ENCODE data around the gene NTN1.

Gene NTN1

DNA sequence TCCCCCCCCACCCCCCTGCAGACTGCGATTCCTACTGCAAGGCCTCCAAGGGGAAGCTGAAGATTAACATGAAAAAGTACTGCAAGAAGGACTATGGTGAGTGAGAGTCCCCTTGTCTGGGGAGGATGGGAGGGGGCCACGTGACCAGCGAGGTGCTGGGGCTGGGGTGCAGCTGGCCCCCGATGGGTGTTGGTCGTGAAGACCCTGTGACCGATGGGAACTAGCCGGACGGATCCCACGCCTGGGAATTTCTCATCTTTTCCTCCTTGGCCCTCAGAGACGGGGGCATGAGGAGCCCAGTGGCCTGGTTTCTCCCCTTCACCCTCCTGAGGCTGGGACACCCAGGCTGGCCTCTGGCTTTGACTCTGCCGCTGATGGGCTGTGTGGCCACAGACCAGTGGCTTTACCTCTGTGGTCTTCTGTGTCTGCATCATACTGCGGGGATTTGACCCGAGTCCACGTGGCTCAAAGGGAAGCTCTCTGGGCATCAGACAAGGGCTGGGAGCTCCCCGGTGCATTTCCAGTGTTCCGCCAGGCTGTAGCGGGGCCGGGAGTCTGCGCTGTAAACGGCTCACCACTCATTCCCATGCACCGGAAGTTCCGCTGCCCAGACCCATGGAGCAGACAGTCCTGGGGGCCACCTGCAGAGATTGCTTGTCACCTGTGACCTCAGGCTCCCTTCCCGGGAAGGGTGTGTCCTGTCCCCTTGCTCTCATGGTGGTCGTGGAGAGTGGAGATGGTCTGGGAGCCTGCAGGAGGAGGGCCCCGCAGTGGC is 200.0 kb downstream of the NTN1 start:
- DNase-seq = no peak

DNA sequence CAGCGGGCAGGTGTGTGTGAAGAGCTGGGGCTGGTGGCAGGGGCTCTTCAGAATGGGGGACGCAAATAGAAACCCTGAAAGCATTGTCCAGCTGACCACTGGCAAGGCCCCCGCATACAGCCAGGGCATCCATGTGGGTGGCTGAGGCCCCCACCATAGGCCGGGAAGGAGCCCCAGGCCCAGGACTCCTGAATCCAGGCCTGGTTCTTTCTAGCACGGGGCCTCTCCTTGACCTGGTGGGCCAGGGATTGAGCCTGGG is 200.5 kb downstream of the NTN1 start:
- DNase-seq = no peak

- DNase-seq = no peak
Measured at GRCh38 chr17:9223531-9223930, 202.2 kb downstream of the NTN1 start.

- no peak for DNase-seq
Measured at GRCh38 chr17:9224485-9224884, 203.2 kb downstream of the NTN1 start.

DNA sequence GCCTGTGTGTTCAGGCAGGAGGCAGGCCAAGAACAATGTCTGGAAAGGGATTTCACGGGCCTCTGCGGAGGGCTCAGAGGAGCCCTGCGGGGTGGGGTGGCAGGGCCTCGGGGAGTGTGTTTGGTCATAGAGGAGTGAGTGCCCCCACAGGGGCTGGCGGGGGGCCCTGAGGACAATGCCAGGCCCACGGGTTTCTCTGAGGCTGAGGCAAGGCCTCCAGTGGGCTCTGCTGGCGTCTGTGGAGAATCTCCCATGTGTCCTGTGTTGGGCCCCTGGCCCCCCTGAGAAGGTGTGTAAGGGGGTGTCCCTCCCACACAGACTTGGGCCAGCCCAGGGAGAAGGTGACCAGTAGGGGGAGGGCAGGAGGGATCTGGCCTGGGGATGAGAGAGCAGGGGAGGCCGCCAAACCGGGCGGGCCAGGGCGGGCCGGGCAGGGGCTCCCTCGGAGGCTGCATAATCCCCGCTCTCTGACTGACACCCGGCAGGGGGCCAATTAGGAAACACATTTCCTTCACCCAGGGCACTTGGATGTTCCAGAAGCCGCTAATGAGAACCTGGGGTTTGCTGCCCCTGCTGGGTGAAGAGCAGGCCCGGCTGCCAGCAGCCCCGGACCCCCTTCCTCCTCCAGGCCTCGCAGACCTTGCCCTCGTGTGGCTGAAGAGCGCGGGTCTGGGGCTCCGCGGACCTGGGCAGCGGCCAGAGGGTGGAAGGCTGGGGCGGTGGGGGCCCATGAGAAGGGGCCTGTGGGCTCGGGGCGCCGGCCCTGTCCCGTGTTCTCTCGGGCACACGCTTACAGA is 204.2 kb downstream of the NTN1 start:
- DNase-seq = no peak

- no peak for DNase-seq
Measured at GRCh38 chr17:9226130-9226793, 205.0 kb downstream of the NTN1 start.

- DNase-seq = no peak
Measured at GRCh38 chr17:9226794-9227135, 205.5 kb downstream of the NTN1 start.

- no peak for DNase-seq
Measured at GRCh38 chr17:9227819-9228407, 206.6 kb downstream of the NTN1 start.

- DNase-seq = no peak
Measured at GRCh38 chr17:9228408-9229159, 207.3 kb downstream of the NTN1 start.

DNA sequence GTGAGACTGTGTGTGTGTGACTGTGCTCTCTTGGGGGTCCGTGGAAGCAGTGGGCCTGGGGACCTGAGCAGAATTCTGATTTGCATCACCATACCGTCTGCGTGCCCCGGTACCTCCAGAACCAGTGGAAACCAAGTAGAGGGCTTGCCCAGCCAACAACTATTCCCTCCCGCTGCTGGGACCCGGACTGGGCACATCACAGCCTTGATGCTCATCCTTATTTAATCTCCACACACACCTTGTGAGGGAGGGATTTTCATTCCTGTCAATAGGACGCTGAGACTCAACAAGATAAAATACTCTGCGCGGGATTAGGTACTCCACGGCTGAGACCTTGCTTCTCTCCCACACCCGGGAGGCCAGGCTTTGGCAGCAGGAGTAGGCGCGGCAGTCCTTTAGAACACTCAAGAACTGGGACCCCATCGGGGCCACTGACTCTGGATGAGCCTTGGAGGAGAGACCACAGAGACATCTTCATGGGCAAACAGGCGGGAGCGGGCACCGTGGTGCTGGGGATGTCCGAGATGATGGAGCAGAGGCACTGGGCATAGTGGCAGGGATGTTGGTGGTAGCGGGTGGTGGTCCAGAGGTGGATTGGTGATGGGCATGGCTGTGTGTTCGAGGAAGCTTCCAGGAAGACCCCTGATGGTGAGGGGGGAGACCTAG is 208.0 kb downstream of the NTN1 start:
- no peak for DNase-seq

GRCh38 chr17:9229826-9230201 is 208.5 kb downstream of the NTN1 start:
- no peak for DNase-seq

DNA sequence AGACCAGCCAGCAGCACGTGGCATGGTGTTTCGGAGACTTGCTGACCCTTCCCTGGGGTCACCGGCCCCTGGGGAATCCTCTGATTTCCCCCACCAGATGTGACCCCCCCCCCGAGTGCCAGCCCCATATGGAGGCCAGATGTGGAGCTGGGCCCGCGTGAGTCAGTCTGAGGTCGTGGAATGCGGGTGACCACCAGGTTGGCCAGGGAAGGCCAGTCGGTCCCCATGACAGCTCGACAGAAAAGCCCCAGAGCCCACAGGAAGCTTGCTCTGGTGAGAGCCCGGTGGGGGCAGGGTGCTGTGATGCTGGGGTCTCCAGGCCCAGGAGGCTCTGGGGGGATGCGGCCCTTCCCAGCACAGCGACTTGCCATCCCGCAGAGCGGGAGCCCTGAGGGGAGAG is 209.0 kb downstream of the NTN1 start:
- DNase-seq = no peak

- DNase-seq = no peak
Measured at GRCh38 chr17:9230861-9231260, 209.6 kb downstream of the NTN1 start.

GRCh38 chr17:9231449-9232154 is 210.3 kb downstream of the NTN1 start:
- DNase-seq = no peak

GRCh38 chr17:9232155-9232475 is 210.8 kb downstream of the NTN1 start:
- DNase-seq = no peak

DNA sequence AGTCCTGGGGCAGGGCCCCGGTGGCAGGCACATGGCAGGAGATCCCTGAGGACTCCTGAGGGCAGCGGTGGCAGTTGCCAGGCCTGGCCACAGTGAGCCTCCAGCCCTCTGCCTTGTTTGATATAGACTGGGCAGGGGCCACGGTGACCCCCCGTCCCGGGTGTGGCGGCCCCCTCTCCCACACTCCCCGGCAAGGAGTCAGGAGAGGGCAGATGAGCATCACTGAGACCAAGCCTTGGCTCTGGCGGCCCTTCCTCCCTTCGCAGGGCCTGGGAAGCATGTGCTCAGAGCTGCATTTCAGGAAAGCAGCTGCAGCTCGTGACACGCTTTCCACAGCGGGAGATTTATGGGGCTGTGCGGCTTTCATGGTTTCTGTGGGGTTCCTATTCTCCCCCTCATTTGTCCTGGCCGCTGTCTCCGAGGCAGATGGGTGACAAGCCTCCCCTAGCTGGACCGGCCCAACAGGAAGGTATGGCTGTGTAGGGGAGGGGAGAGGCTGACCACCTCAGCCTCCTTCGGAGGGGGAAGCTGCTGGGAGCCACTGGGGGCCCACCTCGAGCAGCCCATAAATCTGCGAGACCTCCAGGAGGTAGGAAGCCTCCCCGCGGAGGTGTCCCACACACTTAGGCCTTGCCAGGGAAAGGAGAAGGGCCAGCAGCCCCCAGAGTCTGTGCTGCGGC is 211.4 kb downstream of the NTN1 start:
- DNase-seq = no peak

DNA sequence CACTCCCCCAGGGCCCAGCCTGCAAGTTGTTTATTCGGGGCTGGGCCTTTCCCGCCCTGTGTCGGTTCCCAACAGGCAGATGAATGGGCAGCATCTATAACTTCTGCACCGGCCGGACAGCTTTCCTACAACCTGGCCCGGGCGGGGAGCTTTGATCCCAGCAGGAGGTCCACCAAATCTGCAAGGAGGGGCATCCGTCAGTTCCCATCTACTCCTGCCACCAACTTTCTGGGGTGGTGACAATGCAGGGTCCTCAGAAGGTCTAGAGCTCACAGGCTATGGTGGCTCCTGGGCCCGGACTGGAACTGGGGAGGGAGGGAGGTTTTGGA is 211.9 kb downstream of the NTN1 start:
- no peak for DNase-seq

DNA sequence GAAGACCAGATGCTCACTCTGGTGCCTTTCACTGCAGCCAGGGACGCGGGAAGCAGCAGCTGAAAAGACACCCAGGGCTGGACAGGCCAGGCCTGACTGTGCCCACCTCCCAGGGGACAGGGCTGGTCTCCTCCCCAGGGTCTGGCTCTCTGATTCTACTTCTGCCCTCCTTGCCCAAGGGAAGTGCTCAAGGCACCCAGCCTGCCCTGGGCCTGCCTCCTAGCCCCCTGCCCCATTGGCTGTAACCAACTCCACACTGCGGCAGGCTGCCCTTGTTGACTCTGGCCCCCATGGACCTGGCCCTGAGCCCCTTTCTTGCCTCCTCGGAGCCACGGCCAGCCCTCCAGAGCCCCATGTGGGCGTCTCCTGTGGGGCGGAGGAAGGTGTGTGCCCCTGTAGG is 212.5 kb downstream of the NTN1 start:
- DNase-seq = no peak

- no peak for DNase-seq
Measured at GRCh38 chr17:9234389-9234945, 213.2 kb downstream of the NTN1 start.

DNA sequence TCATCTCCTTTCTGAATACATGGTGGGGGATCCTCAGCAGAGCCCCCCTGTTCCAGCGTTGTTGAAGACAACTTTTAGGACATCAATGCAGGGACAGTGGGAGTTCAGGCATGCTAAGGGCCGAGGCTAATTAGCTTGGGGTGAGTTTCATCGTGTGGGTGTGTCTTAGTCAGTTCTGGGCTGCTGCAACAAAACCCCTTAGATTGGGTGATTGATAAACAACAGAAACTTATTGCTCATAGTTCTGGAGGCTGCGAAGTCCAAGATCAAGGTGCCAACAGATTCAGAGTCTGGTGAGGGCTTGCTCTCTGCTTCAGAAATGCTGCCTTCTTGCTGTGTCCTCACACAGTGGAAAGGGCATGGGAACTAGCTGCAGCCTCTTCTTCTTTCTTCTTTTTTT is 214.0 kb downstream of the NTN1 start:
- DNase-seq = no peak

GRCh38 chr17:9236286-9237052 is 215.2 kb downstream of the NTN1 start:
- no peak for DNase-seq
